Measurements from ENCODE around the gene ATG101. TPM values are rescaled to one million over a fixed set of nuclear protein-coding genes. Genes with fewer than 3 reads are reported as not detected.
A peak's percentile ranks its signal among the peaks of the same experiment; 100 is the strongest.

The ATG101 gene
- total and polyA plus RNA-seq, 2 of the 8 experiments (the other 6 are each of a cell fraction or from before 2014, with no cell fraction given) = 49.8 to 55.9 TPM

DNA sequence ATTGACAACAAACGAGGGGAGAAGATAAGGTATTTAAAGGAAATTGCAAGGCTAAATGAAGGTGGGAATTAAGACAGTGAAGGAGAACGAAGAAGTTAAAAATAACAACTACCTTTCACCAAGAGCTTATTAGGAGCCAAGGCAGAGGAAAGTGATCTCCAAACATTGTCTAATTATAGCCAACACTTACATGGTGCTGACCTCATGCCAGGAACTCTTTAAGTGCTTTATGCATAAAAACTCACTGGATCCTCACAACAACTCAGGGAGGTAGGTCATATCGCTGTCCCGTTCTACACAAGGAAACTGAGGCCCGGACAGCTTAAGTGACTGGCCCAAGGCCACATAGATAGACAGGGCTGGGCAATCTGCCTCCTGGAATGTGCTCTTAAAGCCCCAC lies 43.5 kb upstream of the ATG101 start:
- Histone ChIP-seq H4K5ac (ENCODE audit: insufficient read length, low read depth, low read length) (no peak overlapping the region), H3K23me2 (ENCODE audit: low read depth, low read length) (peaks cover 7% of the 10 kb centered on the region), H2BK12ac (ENCODE audit: low read depth, low read length) (no peak overlapping the region; the same call in 1 of the 2 replicates), H3K79me1 (ENCODE audit: low read depth, low read length) (no peaks in the 10 kb centered on the region), H3K9ac (replicated peaks in 1 of 4; ENCODE audit: extremely low read depth in 1 of 4, low read depth in 3 of 4, low read length in 3 of 4) (no peak overlapping the region), H4K91ac (replicated peaks; ENCODE audit: insufficient read length, low read length) (no peak overlapping the region), H3K36me3 (ENCODE audit: control insufficient read depth in 2 of 4, insufficient read depth in 4 of 4, low read length in 3 of 4) (no peaks in the 10 kb centered on the region), H3K56ac (replicated peaks; ENCODE audit: insufficient read length, low read depth, low read length) (no peak overlapping the region), H3K14ac (ENCODE audit: insufficient read length) (no peak overlapping the region), H2BK15ac (ENCODE audit: low read length) (0 out of 2 replicates have a peak overlapping the region, but pooled peaks have one; percentile 81), H3K27me3 (replicated peaks in 1 of 4; ENCODE audit: control insufficient read depth in 3 of 4, extremely low read depth in 1 of 4, insufficient read depth in 3 of 4, low read length in 3 of 4) (peaks cover 2 to 24% (median 14%) of the 10 kb centered on the region in 4 experiments), H2AK5ac (ENCODE audit: low read depth, low read length) (no peak overlapping the region), H3K4ac (replicated peaks; ENCODE audit: insufficient read length, low read depth, low read length) (no peak overlapping the region), H2AFZ (ENCODE audit: low read length) (no peak overlapping the region), H3K9me3 (ENCODE audit: insufficient read depth in 2 of 2, low read depth in 1 of 2, low read length in 1 of 2) (no peaks in the 10 kb centered on the region), H4K8ac (ENCODE audit: extremely low read depth, insufficient read depth, low read length) (no peak overlapping the region), H3K79me2 (ENCODE audit: control insufficient read depth in 1 of 2, insufficient read depth in 2 of 2, low read length in 2 of 2) (no peaks in the 10 kb centered on the region), H4K20me1 (replicated peaks in 1 of 2; ENCODE audit: control insufficient read depth in 1 of 2, insufficient read depth in 2 of 2, low read length in 2 of 2) (no peaks in the 10 kb centered on the region), H3K27ac (ENCODE audit: low read depth, low read length) (no peak overlapping the region), H3K4me1 (replicated peaks in 1 of 4; ENCODE audit: control insufficient read depth in 3 of 4, insufficient read depth in 4 of 4, low read length in 3 of 4) (peaks cover 2 to 26% (median 10%) of the 10 kb centered on the region in 4 experiments; a peak in 6 of 7 replicates), H3K23ac (ENCODE audit: insufficient read length) (no peak overlapping the region), H3K4me3 (ENCODE audit: extremely low read depth in 1 of 4, insufficient read depth in 2 of 4, low read depth in 3 of 4, low read length in 4 of 4) (no peak overlapping the region; a peak in 1 of 8 replicates), H3K18ac (ENCODE audit: extremely low read depth, low read length) (no peak overlapping the region), H2BK5ac (ENCODE audit: low read depth, low read length) (no peak overlapping the region), H2BK20ac (ENCODE audit: low read length) (no peak overlapping the region), H3K4me2 (ENCODE audit: insufficient read depth in 1 of 2, low read depth in 2 of 2, low read length in 2 of 2) (peak overlapping the region in 1 of 2 experiments; percentile 13; a peak in 2 of 4 replicates), H2BK120ac (replicated peaks; ENCODE audit: low read depth, low read length) (no peak overlapping the region)
- ChIA-PET POLR2A (ENCODE audit: partially characterized antibody) (interaction anchor here (1.1 to 13.1 kb wide), 7 partner anchors 8 to 95 kb away, joined by 3 to 82 read pairs (median 5); partner anchors contain the start of genes NR4A1 and SMIM41), CTCF (ENCODE audit: partially characterized antibody) (interaction anchor here (0.6 to 22.7 kb wide), 29 partner anchors 15 to 1112 kb away, joined by 3 to 1249 read pairs (median 5); partner anchors contain the start of genes ANKRD33, ATG101, NR4A1 and SMIM41)
- FAIRE-seq = no peak
- WGBS, 2 experiments (ENCODE audit: extremely low coverage in 1 of 2, insufficient coverage in 1 of 2, insufficient read length in 1 of 2, insufficient replicate concordance in 2 of 2, low coverage in 1 of 2, low lambda C conversion rate in 2 of 2, missing lambda C conversion rate in 1 of 2) = 91% methylated on average over 5 of the region's 5 CpGs; no CpG with 5 or more reads in 1 of the 2 experiments
- no peak for TF ChIP-seq SIN3A (conservative IDR thresholded peaks at IDR 0.05 in 1 of 2, IDR thresholded peaks at IDR 0.05 in 1 of 2; ENCODE audit: low read depth in 1 of 2, low read length in 2 of 2)
- TF ChIP-seq CBX5 (IDR thresholded peaks at IDR 0.05; ENCODE audit: low read depth, low read length) = no peak
- TF ChIP-seq KDM4A (IDR thresholded peaks at IDR 0.05; ENCODE audit: low read depth, low read length, severe bottlenecking) = no peak
- TF ChIP-seq, protein P1, sequence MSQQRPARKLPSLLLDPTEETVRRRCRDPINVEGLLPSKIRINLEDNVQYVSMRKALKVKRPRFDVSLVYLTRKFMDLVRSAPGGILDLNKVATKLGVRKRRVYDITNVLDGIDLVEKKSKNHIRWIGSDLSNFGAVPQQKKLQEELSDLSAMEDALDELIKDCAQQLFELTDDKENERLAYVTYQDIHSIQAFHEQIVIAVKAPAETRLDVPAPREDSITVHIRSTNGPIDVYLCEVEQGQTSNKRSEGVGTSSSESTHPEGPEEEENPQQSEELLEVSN (IDR thresholded peaks at IDR 0.05) = no peak
- no peak for DNase-seq (ENCODE audit: low read depth in 1 of 2, low spot score in 2 of 2)

Data from H1 (cell line).